ENCODE results near the gene UBE3D.

GRCh38 chr6:82987416-82987815, 78.2 kb downstream of the UBE3D start:
- TF ChIP-seq CTCF (conservative IDR thresholded peaks at IDR 0.05; ENCODE audit: low read depth, low read length) = no peak
- TF ChIP-seq EZH2 (IDR thresholded peaks at IDR 0.05; ENCODE audit: borderline replicate concordance, low read depth, low read length, poor library complexity, severe bottlenecking) = no peak
